GM19099 (cell line): ENCODE data around the gene KDM1B.

Experiments used
- POLR2A ChIP-seq: IDR thresholded peaks from 3 replicates; pipeline ENCODE4 v1.6.1; 2011; ENCODE audit warnings: low read depth; ENCODE audit not compliant: insufficient read length; ENCODE audit errors: extremely low read depth

Gene KDM1B, protein sequence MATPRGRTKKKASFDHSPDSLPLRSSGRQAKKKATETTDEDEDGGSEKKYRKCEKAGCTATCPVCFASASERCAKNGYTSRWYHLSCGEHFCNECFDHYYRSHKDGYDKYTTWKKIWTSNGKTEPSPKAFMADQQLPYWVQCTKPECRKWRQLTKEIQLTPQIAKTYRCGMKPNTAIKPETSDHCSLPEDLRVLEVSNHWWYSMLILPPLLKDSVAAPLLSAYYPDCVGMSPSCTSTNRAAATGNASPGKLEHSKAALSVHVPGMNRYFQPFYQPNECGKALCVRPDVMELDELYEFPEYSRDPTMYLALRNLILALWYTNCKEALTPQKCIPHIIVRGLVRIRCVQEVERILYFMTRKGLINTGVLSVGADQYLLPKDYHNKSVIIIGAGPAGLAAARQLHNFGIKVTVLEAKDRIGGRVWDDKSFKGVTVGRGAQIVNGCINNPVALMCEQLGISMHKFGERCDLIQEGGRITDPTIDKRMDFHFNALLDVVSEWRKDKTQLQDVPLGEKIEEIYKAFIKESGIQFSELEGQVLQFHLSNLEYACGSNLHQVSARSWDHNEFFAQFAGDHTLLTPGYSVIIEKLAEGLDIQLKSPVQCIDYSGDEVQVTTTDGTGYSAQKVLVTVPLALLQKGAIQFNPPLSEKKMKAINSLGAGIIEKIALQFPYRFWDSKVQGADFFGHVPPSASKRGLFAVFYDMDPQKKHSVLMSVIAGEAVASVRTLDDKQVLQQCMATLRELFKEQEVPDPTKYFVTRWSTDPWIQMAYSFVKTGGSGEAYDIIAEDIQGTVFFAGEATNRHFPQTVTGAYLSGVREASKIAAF

DNA sequence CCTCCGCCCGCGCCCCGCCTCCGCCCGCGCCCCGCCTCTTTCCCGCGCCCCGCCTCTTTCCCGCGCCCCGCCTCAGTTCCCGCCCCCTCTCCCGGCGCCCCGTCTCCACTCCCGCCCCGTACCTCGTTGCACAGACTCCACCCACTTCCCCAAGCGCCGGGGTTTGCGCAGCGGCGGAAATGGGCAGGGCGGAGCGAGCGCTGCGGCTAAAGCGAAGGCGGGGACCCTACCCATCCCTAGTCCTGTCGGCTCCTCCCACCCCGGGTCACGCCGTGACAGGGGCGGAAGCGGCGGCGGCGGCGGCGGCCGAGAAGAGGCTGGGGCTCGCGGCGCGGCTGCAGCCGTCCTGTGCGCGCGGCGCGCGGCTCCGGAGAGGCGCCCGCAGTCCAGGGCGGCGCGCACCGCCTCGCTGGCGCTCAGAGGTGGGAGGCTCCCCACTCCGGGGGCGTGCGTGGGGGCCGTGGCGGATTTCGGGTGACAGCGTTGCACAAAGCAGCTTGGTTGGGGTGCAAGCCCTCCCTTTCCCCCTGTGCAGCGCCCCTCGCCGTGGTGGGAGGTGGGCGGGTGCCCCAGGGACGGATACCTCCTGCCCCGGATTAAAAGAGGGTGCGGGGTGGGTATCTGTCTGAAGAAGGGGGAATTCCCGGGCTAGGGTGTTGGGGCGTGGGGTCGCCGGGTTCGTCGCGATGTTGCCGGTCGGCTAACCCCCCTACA, at the start of gene KDM1B:
Gene KDM1B (plus strand): TSS at position 273 of the 714 bp plus-strand sequence. CDS start 4,474 bp downstream, outside the sequence.
- TF ChIP-seq POLR2A: peak; percentile 54

DNA sequence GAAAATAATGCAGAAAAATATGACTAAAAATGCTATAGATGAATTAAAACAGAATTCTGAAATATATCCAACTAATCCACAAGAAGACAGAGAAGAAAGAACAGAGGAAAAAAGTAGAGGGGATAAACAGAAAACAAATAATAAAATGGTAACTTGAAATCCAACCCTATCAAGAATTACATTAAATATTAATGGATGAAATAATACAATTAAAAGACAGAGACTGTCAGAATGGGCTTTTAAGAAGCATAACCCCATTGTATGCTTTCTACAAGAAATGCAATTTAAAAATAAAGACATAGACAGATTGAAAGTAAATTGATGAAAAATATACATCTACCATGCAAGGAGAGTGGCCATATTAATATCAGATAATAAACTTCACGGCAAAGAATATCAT, 48.2 kb upstream of the KDM1B start:
- no peak for TF ChIP-seq POLR2A

DNA sequence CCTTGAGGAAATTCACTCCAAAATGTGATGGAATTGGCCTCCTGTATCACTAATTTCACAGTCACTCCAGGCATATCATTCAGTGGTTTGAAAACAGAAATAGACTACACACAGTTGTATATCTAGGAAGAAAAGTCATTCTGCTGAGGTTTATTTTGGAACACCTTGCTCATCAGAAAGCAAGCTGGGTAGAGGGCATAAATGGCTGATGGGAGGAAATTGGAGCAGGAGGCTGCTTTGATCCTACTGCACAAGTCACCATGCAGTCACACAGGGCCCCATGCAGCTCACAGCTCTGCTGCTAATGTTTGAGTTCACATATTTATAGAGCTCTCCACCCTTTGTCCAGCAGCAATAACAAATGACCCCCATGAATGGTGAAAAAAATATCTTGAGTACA, 45.1 kb upstream of the KDM1B start:
- no peak for TF ChIP-seq POLR2A

DNA sequence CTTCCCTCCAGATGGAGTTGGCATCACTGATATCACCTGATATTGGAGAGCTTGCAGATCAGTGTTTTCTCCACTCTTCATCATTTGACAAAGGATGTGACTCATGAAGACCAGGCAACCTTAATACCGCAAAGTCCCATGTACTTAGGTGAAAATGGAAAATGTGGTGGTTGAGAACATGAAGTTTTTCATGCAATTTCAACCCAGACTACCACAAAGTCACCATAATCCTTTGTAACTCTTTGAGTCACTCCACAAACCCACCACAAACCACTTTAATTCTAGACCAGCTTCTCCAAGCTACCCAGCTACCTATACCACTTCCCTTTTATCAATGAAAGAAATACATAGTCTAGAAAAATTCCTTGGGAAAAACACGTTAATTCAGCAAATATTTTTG, 39.9 kb upstream of the KDM1B start:
- TF ChIP-seq POLR2A: no peak

DNA sequence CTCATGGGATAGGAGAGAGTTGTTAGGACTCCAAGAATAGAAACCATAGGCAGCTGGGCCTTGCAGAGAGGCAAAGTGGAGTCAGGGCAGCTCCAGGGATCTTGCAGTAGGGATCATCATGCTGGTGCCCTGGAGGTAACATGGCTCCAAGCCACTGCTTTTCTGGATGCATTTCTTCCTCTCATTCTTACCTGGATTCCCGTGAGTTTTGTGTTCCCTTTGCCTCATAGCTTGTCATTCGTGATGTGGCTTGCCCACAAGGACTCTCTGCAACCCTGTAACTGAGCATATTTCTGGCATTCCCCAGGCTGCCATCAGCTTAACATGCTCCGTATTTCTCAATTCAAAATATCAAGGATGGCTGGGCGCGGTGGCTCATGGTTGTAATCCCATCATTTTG, 38.1 kb upstream of the KDM1B start:
- TF ChIP-seq POLR2A: no peak

DNA sequence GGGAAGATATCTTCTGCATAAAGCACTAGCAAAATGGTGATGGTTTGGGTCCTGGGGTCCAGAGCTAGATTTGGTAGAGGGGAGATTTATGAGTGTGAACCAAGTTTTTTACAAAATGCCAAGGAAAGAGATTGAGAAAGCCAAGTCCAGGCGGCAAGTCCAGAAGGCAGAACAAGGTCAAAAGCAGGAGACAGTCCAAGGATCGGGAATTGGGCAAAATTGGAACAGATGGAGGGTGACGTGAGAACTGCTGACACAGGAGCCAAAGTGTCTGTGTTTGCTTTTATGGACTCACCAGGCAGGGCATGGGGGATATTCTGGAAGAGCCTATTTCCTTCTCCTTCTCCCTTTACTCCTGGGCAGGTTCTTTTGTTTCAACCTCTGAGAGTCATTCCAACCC, 36.9 kb upstream of the KDM1B start:
- TF ChIP-seq POLR2A: no peak

DNA sequence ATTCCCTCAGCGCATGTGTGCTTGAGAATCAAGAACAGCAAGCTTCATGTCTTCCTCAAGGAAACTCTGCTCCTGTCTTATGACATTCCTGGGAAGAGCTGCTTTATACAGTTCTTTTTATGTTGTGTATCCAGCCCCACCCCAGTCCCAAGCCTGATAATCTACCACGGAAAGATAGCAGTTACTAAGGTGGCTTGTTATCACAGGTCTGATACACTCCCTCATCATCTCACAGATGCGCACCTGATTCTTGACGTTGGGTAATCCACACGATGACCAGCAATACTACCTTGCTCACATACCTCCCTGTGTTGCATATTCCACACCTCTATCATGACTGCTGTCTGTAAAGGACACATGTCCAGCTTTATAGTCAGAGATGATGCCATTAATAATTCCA, 36.0 kb upstream of the KDM1B start:
- TF ChIP-seq POLR2A: no peak

DNA sequence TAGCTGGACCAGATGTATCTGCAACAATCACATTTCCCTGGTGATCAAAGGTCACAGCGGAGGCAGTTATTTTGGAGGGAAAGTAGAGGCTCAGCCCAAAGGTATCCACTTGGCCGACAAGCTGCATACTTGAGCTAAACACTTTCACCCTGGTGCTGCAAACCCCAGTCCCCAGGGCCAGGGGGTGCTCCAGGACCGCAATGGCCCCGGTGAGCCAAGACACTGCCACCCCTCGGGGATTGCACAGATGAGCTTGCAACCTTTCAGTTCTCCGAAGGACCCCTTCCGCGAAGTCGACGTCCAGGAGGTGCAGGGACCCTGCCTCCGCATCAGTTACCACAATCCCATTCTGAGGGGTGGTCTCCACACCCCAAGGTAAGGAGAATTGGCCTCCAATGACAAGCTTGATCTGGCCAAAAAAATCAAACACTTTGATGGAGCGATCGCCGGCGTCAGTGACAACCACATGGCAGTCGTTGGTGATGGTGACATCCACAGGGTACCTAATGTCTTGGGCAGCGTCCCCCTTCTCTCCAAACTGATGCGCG, 33.6 kb upstream of the KDM1B start:
- TF ChIP-seq POLR2A: no peak

DNA sequence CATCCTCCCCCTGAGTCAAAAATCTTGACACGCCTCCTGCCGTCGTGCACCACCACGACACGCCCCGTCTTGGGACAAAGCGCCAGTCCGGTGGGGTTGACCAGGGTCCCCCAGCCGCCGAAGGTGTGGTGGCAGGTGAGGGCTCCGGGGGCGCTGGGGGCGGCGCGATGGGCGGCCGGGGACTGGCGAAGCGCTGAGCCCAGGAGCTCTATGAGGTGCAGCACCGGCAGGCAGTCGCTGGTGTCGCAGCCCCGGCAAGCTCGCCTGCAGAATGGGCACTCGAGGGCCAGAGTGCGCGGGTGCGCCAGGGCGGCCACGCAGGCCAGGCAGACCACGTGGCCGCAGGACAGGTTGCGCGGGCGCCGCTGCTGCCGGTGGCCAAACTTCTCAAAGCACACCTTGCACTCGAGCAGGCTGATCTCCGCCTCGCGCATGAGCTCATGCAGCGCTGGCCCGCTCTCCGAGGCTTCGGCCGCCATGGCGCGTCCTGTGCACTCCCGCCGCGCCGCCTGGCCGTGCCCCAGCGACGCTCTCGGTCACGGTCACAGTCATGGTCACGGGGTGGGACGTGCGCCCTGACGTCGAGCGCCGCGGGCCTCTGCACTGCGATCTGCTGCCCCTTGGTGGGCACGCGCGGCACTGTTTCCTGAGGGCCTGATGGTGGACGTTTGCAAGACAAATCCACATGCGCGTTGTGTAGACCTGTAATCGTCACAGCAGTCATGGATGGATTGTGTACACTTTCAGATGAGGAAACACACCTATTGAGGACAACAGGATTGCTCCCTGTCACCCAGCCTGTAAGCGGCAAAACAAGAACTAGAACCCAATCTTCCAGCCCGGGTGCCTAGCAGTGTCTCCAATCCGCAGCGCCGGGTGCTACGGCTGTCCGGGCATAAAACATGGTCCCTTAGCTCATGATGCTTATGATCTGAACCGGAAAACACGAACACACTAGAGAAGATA, 32.8 kb upstream of the KDM1B start, which contains the start of gene NHLRC1:
Gene NHLRC1 (minus strand): TSS at position 550 of the 966 bp plus-strand sequence. CDS start 71 bp downstream, at position 479.
- TF ChIP-seq POLR2A: peak; percentile 53

DNA sequence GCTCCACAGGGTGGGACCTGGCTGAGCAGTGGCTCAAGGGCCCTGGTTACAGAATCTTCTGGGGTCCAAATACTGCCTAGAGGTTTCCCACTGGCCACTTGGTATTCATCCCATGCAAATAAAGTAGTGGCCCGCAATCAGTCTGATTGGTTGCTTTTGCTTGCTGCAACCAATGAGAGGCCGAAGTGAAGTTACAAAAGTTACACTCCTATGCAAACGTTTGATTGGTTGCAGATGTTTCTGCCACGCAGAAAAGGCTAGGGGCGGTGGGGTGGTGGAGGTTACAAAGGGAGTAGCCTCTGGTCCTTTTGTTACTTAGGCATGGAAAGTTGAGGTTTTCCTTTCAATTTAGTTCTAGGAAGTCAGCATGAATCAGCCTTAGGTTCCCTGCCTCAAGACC, 29.1 kb upstream of the KDM1B start:
- TF ChIP-seq POLR2A: no peak

DNA sequence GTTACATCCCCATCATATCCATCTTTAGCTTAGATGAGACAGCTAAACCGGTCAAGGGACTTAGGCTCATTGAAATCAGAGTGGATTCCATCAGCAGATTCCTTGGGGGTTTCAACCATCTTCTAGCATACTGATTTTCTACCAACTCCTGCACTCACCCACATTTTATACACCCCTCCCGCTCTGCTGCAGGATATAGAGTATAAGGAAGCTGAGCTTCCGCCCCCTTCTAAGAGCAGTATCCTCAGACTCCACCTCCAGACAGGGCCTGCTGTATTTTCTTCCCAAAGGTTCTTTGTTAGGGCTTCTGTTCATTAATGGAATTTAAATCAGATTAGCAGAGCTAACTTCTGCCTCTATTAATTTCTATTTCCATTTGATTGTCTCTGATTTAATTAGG, 22.9 kb upstream of the KDM1B start:
- no peak for TF ChIP-seq POLR2A

DNA sequence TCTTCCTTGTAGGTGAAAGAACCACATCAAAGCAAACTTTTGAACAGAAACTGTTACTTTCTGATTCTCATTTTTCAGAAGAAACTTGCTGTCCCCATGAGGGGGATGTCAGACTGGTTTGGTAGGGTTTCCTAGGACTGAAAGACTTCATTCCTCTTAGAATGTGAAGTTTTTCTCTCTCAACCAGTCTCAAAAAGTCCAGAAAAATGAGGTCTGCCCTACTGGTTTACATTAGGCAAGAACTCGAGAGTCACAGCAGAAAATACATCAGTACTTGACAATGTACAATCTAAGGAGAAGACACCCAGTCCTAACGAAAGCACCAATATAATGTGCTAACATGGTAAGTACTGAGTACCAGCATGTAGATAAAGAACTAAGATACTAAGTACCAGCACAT, 20.1 kb upstream of the KDM1B start:
- no peak for TF ChIP-seq POLR2A

DNA sequence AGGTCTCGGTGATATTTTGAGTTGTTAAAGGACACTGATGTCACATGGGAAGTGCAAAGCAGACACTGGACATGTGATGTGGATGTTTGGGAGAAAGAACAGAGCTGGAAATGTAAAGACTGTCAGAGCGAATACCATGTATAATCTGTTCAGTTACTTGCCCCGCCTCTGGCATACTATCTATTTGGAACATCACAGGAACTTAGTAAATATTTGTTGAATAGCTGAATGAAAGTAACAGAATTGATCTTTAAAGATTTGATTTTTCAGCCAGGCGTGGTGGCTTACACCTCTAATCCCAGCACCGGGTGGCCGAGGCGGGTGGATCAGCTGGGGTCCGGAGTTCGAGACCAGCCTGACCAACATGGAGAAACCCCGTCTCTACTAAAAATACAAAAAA, 19.0 kb upstream of the KDM1B start:
- TF ChIP-seq POLR2A: no peak

DNA sequence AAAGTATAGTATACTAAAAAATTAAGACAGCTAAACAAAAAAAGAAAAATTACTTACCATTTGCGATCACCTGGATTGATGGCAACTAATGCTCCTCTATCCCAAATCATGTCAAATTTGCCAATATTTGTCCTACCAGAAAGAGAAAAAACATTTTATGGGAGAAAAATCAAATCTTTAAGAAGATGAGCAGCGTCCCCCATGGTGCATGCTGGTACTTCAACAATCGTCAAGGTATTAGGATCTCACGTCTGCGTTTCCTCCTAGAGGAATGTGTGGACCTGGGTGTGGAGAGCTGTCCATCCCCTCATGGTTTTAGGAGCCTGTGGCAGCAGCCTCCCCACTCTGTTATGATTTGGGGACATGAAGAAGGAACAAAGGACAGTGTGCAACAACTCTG, 16.3 kb upstream of the KDM1B start:
- no peak for TF ChIP-seq POLR2A
